ENCODE data around the gene ADGRB3.

GRCh38 chr6:68771426-68771825, 136.3 kb downstream of the ADGRB3 start:
- no peak for TF ChIP-seq POLR2A (IDR thresholded peaks at IDR 0.05; ENCODE audit: low read length)
- TF ChIP-seq GATA1 (IDR thresholded peaks at IDR 0.05; ENCODE audit: low read depth, low read length) = no peak
